Limb (tissue), 2 donors: ENCODE data around the gene PNPT1.
"Not testable (repeated sequence)": the region's sequence is repeated elsewhere in the genome, so short reads cannot be mapped to it uniquely, and the experiment has no call there.

ENCODE experiments used
- DNase-seq, 2 donors: peaks; one replicate each; pipeline ENCODE4 v3.0.0-alpha.2; 2016; ENCODE audit errors: extremely low spot score in 2 of 2

PNPT1 gene

DNA sequence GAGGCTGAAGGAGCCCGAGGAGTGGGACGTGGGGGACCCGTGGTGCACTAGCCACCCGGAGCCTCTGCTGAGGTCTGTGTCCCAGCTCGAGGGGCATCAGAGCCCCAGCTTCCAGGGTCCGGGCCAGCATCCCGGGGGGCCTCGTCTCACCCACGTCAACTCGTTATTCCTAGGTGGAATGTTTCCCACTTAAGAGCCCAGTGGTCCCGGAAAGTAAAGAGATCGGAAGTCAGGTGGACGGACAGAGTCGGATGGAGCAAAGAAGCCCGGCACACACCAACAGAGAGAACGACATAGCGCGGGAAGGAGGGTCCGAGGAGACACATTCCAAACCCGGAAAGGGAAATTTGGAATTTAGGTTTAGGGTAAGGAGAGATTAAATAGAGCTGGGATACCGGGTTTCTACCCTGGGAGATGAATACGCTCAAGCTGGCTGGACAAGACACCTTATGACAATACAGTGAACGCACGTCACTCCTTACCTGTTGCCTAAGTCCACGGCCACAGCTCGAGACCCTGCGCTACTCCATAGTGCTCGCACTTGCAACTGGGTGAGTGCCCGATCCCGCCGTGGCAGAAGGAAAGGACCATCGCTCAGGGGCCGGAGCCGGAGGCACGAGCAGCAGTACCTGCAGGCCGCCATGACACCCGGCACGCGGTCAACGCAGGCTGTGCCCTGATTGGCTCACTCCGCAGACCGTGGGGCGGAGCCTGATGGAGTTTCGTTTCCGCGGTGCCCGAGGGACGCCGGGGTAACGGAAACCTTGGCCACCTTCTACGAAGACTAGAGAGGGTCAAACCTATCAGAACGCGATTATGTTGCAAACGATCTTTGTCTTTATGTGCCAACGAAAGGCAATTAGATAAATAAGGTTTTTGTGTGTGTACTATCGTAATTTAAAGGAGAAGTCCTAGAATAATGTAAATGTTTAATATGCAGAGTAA is at the start of gene PNPT1:
PNPT1 (minus strand) TSS at position 664 of the 945 bp plus-strand sequence; CDS start at position 643, 21 bp downstream.
- DNase-seq: peak; percentile 94 to 95

DNA sequence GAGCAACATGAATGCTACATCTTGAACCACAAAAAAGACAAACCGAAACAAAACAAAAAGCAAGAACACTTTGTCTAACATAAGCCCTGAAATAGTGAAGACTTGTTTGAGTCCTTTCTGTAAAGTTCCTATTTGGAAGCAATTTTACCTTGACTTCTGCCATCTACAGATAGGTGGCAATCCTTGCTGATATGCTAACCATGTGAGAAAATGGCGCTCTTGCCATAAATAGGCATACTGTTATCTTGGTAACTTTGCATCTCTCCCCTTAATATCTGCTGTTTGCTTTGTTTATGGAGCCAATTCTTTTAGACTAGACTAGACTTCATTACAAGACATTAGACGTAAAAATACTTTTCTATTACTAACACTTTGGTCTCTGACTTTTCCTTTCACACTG is 49.4 kb upstream of the PNPT1 start:
- no peak for DNase-seq

DNA sequence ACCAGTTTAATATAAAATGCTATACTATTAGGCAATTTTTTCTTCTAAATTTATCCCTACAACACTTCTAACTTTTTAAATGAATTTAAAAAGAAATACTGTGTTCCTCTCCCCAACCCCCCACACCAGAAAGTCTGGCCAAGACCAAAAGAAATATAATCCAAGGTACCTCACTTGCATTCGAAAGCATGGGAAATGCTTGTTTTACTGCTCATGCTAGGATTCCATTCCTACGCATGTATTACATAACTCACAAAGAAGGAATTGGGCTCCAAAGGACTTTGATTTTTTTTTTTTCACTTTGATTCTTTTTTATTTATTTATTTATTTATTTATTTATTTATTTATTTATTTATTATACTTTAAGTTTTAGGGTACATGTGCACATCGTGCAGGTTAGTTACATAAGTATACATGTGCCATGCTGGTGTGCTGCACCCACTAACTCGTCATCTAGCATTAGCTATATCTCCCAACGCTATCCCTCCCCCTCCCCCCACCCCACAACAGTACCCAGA is 42.4 kb upstream of the PNPT1 start:
- not testable (repeated sequence) for DNase-seq

DNA sequence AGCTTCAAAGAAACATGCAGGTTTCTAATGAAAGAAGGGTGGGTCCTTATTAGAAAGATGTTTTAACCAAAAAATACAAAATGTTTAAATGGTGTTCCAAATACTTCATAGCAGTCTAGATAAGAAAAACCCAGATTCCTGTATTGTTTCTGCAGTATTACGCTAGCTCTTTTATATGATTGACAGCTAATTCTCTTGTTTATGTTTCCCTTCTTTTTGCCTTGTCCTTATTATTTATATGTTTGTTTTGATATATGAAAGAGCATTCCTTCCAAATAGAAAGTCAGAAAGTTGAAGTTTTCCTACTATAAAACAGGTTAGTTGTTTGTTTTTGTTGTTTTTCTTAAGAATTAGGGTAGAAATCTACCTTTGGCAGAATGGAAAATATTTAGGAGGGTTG is 41.1 kb upstream of the PNPT1 start:
- no peak for DNase-seq

DNA sequence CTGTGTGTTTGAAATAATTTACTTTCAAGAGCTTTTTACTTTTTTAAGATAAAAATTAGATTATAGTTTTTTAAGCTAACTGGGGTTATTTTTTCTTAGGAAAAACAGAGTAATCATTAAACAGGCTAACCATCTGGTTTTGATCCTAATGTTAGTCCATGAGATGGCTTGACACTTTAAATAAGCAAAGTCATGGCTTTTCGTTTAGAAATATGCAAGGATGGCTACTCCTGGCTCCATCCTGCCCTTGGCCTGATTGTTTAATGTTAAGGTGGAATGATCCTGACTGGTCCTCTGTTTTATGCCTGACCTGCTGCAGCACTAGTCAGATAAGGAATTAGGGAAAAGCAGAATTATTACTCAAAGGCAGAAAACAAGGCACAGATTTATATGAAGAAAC is 39.7 kb upstream of the PNPT1 start:
- no peak for DNase-seq

DNA sequence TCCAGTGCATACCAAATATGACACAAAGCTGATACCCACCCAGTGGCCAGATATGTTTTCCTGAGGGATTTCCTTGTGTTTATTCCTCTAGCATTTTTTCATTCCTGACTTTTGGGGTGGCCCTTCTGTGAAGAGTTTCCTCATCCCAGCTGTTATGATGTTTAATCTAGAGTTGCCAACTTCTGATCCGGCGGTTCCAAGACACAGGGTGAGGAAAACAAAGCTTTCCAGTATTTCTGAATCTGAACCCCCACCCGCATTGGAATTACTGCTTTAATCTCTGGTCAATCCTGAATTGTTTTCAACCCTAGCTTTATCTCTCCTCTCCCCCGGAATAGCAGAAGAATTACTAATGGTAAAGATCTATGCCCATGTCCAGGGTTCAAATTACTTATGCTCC is 39.2 kb upstream of the PNPT1 start:
- DNase-seq: no peak

DNA sequence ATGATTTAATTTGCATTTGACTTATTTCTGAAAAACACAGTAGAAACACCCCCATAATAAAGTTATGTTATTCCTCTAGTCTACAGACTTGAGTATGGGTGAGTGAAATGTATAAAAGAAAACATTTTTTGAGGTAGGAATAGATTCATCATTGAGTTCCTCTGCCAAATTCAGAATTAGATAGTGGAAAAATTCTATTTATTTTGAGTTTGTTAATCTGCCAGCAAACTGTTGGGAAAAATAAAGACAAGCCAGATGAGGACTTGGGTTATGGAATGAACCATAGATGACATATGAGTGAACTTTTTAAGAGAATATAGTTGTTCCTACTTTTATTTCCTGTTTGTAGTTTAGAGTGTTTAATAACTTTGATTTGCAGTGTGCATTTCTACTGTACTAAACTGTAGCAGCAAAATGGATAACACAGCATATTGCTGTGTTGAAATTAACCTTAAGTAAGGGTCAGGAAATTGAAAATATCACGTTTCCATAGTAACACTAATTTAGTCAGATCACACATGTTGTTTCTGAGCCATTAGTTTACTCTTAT is 35.6 kb upstream of the PNPT1 start:
- peak in 1 of 2 donors; percentile 22 for DNase-seq

DNA sequence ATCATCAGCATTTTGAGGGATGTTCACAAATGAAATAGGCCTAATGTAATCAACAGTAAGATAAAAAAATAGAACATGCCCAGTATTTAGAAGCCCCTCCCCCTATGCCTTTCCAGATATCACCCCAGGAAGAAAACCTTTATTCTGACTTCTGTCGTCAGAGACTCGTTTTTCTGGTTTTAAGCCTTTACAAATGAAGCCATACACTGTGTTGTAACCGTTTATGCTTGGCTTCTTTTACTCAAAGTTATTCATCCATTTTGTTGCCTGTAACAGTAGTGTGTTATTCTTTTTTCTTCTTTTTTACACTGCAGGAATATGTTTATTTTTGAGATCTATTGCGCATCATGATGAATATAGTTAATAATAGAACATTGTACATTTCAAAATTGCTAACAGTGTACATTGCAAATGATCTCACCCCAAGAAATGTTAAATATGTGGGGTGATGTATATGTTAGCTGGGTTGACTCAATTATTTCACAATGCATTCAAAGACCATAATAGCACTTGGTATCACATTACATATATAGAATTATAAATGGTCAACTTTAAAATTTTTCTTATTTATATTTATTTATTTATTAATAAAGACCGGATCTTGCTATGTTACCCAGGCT is 28.1 kb upstream of the PNPT1 start:
- DNase-seq: no peak

DNA sequence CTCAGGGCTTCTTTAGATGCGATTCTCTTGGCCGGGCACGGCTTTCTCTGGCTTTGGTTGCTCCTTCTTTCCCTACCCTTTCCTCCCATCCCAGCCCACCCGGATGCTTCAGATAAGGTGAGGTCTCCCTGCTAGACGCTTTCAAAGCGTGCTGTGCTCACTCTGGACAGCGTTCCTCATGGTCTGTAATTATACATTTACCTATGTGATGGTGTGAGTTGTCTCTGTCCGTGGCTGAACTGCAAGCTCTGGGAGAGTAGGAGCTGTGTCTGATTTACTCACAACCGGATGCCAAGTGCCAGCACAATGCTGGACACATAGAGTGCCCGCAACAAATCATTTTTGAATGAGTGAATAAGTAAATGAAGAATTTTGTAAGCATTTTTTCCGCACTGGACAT is 26.8 kb upstream of the PNPT1 start:
- DNase-seq: no peak

DNA sequence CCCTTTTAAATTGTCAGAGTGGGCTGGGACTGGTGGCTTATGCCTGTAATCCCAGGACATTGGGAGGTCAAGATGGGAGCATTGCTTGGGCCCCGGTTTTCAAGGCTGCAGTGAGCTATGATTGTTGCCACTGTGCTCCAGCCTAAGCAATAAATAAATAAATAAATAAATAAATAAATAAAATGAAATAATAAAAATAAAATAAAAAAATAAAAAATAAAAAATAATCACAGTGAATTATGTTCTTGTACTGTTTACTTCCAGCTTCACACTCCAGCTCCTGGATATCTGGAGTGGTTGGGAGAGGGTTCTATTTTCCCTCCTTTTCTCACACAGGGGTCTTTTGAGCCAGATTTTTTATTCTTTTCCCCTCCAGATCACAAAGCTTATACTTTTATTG is 26.2 kb upstream of the PNPT1 start:
- DNase-seq: no peak

DNA sequence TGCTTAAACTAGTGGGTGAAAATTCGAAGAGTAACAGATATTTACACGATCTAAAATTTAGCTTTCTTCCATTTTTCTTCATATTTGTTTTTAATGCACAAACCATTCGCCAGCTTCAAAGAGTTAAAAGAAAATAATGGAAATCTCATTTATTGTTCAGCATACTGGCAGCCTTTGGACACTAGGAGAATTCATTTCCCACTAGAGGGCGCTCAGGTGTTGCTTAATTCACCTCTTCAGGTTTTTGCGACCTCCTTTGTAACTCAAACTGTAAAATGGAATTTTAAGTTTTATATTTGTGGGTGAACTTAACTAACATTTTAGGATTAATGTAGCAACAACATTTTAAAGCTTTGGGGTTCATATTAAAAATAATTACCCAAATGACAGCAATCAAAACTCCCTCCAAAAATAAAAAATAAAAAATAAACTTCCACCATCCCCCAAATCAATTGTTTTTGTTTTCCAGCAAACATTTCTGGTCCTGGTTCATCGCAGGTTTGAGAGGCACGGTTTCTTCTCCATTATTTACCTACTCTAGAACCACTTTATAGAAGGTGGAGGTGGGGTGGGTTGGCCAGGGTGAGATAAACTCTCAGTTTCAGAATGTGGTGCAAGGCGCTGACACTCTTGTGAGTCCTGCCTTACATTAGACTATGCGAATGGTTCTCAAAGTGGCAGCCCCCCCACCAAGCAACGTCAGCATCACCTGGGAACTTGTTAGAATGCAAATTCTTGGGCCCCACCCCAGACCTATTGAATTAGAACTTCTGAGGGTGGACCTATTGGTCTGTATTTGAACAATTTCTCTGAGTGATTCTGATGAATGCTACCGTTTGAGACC is 24.7 kb upstream of the PNPT1 start:
- peak; percentile 60 to 79 for DNase-seq

DNA sequence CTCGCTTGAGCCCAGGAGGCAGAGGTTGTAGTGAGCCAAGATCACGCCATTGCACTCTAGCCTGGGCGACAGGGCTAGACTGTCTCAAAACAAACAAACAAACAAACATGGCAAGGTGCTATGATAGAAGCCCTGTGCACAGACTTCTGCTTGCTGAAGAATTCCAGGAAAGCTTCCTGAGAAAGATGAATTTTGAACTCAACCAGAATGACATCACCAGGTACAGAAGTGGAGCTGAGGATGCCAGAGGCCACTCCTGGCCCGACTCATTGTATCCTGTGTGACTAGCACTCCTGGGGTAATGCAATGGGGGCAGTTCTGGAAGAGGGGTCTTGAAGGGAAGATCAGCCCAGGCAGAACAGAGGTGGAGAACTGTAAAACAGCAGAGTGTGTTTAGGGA is 22.0 kb upstream of the PNPT1 start:
- DNase-seq: no peak

DNA sequence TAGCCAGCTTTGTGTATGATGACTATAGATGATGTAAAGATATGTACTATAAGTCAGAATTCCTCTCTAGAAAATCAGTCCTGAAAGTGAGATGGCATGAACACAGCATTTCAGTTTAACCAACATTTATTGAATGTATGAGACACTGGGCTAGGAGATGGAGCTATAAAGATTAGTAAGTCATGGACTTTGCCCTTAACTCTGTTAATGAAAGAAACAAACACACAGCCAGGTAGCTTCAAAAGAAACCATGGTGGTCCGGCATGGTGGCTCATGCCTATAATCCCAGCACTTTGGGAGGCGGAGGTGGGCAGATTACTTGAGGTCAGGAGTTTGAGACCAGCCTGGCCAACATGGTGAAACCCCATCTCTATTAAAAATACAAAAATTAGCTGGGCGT is 21.5 kb upstream of the PNPT1 start:
- DNase-seq: not testable (repeated sequence)

DNA sequence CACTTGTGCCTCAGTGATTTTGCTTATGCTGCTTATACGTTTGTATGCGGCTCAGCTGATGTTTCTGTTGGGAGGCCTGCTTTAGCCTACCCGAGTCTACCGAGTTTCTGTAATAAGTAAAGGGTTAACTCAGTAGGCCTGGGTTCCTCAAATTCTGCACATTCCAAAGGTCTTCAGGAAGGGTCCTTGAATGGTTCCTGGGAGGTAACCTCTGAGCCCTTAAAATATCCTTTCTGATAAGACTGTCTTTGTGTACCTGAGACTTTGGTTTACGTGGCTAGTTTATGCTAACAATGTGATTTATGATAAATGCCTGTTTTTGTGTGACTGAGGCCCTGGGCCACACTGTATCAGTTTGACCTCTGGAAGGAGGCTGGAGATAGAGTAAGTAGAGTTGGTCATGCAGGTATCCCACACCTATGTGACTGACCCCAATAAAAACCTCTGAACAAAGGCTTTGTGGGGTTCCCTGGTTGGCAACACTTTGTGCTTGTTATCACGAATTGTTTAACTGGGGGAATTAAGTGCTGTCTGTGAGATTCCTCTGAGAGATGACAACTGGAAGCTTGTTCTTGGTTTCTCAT is 18.9 kb upstream of the PNPT1 start:
- DNase-seq: no peak

DNA sequence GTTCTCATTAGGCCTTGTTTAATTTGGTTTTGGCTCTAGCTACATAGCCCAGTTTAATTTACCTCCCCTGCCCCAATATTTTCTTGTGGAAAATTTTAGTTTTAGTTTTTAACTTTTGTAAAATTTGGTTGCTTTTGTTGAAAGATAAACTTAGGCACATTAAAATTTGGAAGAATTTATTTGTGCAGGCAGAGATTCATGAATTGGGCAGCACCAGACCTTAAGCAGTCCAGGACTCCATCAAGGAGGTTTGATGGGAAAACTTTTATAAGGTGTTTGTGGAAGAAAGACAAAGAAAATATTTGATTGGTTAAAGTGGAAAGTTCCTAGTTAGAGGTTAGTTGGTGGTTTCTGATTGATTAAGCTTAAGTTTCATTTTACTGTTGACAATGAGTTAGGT is 16.4 kb upstream of the PNPT1 start:
- DNase-seq: no peak

DNA sequence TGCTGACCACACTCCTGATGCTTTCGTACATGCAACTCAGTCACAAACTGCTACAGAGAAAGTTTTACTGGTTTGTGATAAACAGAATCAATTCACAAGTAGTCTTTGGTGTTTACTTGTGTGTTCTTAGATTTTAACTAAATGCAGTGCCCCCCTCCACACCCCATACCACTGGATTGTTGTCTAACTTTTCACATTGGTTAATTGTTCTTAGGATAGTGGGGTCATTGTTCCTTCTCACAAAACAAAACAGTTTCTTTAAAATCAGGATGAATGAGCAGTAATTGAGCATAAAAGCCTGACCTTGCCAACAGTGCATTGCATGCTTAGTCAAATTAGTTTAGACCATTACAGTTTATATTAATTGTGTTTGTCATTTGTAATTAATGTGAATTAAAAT is 14.1 kb upstream of the PNPT1 start:
- no peak for DNase-seq

DNA sequence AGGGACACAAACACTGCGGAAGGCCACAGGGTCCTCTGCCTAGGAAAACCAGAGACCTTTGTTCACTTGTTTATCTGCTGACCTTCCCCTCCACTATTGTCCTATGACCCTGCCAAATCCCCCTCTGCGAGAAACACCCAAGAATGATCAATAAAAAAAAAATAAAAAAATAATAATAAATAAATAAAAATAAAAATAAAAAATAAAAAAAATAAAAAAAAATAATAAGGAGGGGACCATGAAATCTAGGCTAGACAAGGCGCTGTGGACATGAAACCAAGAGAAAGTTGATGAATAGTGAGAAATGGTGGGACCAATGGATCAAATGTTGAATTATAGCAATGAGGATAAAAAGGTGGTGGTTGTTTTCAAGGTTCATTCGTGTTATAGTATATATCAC is 12.6 kb upstream of the PNPT1 start:
- DNase-seq: not testable (repeated sequence)

DNA sequence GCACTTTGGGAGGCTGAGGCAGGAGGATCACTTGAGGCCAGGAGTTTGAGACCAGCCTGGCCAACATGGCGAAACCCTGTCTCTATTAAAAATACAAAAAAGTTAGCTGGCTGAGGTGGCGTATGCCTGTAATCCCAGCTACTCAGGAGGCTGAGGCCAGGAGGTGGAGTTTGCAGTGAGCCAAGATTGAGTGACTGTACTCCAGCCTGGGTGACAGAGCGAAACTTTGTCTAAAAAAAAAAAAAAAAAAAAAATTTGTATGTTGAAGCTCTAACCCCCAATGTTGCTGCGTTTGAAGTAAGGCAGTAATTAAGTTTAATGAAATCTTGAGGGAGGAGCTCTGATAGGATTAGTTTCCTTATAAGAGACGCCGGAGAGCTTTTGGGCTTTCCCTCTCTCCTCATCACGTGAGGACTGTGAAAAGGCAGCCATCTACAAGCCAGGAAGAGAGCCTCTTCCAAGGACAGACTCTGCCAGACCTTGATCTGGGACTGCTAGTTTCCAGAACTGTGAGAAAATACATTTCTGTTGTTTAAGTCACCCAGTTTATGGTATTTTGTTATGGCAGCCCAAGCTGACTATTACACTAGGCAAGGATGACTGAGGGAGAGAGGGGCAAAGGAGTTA is 11.5 kb upstream of the PNPT1 start:
- DNase-seq: no peak

DNA sequence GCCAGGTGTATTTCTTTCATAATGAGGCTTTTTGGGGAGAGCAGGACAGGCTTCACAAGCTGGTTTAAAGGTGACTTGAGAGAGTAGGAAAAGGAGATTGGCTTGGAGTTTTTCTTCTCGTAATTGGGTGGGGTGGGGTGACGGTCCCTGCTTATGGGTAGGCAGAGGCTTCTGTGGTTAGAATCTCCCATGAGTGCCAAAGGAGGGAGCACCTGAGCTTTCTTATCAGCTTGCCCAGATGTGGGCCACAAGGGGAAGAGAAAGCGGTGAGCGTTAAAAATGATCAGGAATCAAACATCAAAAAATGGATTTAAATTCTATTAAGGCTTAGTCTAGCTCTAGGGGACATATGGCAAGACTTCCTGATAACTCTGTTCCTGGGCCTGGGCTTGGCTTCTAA is 9.7 kb upstream of the PNPT1 start:
- DNase-seq: no peak

DNA sequence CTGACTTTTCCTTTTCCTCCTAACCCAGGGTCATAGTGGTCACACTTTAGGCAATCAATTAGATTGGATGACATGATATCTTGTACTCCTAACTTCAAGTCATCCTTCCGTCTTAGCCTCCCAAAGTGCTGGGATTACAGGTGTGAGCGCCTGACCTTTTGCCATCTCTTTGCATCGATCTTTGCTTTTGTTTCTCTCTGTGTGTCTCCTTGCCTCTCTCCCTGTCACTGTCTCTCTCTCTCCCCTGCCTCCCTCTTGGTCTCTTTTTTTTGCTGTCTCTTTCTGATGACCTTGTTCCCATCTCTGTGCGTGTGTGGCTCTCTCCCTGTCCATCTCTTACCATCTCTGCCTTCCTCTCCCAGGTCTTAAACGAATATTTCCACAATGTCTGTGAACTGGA is 904 bp downstream of the PNPT1 start:
- not testable (repeated sequence) for DNase-seq

DNA sequence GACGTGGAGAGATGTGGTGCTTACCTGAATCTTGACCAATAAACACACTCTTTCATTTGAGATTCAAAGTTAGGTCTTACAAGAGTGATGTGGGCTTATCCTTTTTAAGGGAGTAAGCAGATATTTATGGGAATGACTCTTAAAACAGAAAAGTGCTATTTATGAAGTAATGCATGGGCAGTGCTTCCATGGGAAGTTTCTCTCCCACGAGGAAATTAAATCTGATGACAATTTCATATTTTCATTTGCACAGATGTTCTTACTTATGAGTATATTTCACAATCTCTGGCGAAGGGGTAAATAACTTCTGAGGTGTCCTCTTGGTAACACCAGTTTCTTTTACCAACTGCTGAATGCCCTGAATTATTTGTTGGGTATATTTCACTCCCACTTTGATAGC is 21.0 kb downstream of the PNPT1 start:
- DNase-seq: no peak
